Measurements from ENCODE around the gene ZNF804B. TPM values are rescaled to one million over a fixed set of nuclear protein-coding genes. Genes with fewer than 3 reads are reported as not detected.

The ZNF804B gene
- total and polyA plus RNA-seq, 2 donors from 2014 or later, result 0.19 TPM; not detected in 1

GRCh38 chr7:89064831-89065230, 305.3 kb downstream of the ZNF804B start:
- Histone ChIP-seq H3K27me3 (ENCODE audit: control insufficient read depth, insufficient read depth, low read length) (no peaks in the 10 kb centered on the region), H3K36me3 (ENCODE audit: control insufficient read depth in 2 of 3, insufficient read depth in 3 of 3, low read length in 3 of 3) (no peaks in the 10 kb centered on the region), H3K9ac (ENCODE audit: low read length in 3 of 3) (no peak overlapping the region), H3K4me3 (ENCODE audit: low read length in 3 of 3) (no peak overlapping the region), H3K4me1 (ENCODE audit: control insufficient read depth in 2 of 3, insufficient read depth in 2 of 3, low read depth in 1 of 3, low read length in 3 of 3) (no peaks in the 10 kb centered on the region), H3K9me3 (ENCODE audit: control insufficient read depth in 2 of 3, insufficient read depth in 1 of 3, low read length in 3 of 3) (no peaks in the 10 kb centered on the region), H3K27ac (ENCODE audit: low read depth in 2 of 2, low read length in 2 of 2) (no peak overlapping the region)
- FAIRE-seq (no peak), DNase-seq (no peak)
- no peak for TF ChIP-seq CTCF (IDR thresholded peaks at IDR 0.05; ENCODE audit: borderline replicate concordance, extremely low read depth, insufficient read depth)
- intact Hi-C loops (cut with DNase I), result no loop called here

- DNase-seq, result no peak
- Histone ChIP-seq H3K27me3 (ENCODE audit: control insufficient read depth, insufficient read depth, low read length) (no peaks in the 10 kb centered on the region), H3K9me3 (ENCODE audit: control insufficient read depth in 2 of 3, insufficient read depth in 1 of 3, low read length in 3 of 3) (no peaks in the 10 kb centered on the region), H3K9ac (ENCODE audit: low read length in 3 of 3) (no peak overlapping the region), H3K36me3 (ENCODE audit: control insufficient read depth in 2 of 3, insufficient read depth in 3 of 3, low read length in 3 of 3) (no peaks in the 10 kb centered on the region), H3K4me3 (ENCODE audit: low read length in 3 of 3) (no peak overlapping the region), H3K4me1 (ENCODE audit: control insufficient read depth in 2 of 3, insufficient read depth in 2 of 3, low read depth in 1 of 3, low read length in 3 of 3) (no peaks in the 10 kb centered on the region), H3K27ac (ENCODE audit: low read depth in 2 of 2, low read length in 2 of 2) (no peak overlapping the region)
- FAIRE-seq, result no peak
- intact Hi-C loops (cut with DNase I), result no loop called here
- no peak for TF ChIP-seq CTCF (IDR thresholded peaks at IDR 0.05; ENCODE audit: borderline replicate concordance, extremely low read depth, insufficient read depth)
Measured at GRCh38 chr7:89067048-89067447, 307.5 kb downstream of the ZNF804B start.

GRCh38 chr7:89072081-89072480, 312.6 kb downstream of the ZNF804B start:
- intact Hi-C loops (cut with DNase I), result no loop called here
- H3K4me3 ChIP-seq (ENCODE audit: low read length in 3 of 3), result no peak overlapping the region
- H3K9me3 ChIP-seq (ENCODE audit: control insufficient read depth in 2 of 3, insufficient read depth in 1 of 3, low read length in 3 of 3), result no peaks in the 10 kb centered on the region
- DNase-seq (peak in 1 of 5 donors; percentile 0), FAIRE-seq (no peak)
- no peak overlapping the region for H3K9ac ChIP-seq (ENCODE audit: low read length in 3 of 3)
- no peaks in the 10 kb centered on the region for H3K4me1 ChIP-seq (ENCODE audit: control insufficient read depth in 2 of 3, insufficient read depth in 2 of 3, low read depth in 1 of 3, low read length in 3 of 3)
- H3K27ac ChIP-seq (ENCODE audit: low read depth in 2 of 2, low read length in 2 of 2), result no peak overlapping the region
- no peaks in the 10 kb centered on the region for H3K27me3 ChIP-seq (ENCODE audit: control insufficient read depth, insufficient read depth, low read length)
- no peaks in the 10 kb centered on the region for H3K36me3 ChIP-seq (ENCODE audit: control insufficient read depth in 2 of 3, insufficient read depth in 3 of 3, low read length in 3 of 3)
- no peak for TF ChIP-seq CTCF (IDR thresholded peaks at IDR 0.05; ENCODE audit: borderline replicate concordance, extremely low read depth, insufficient read depth)

- no peak overlapping the region for H3K27ac ChIP-seq (ENCODE audit: low read depth in 2 of 2, low read length in 2 of 2)
- no peak for TF ChIP-seq CTCF (IDR thresholded peaks at IDR 0.05; ENCODE audit: borderline replicate concordance, extremely low read depth, insufficient read depth)
- no peak for FAIRE-seq
- no peaks in the 10 kb centered on the region for H3K9me3 ChIP-seq (ENCODE audit: control insufficient read depth in 2 of 3, insufficient read depth in 1 of 3, low read length in 3 of 3)
- no peak overlapping the region for H3K4me3 ChIP-seq (ENCODE audit: low read length in 3 of 3)
- intact Hi-C loops (cut with DNase I), result no loop called here
- no peak overlapping the region for H3K9ac ChIP-seq (ENCODE audit: low read length in 3 of 3)
- no peaks in the 10 kb centered on the region for H3K4me1 ChIP-seq (ENCODE audit: control insufficient read depth in 2 of 3, insufficient read depth in 2 of 3, low read depth in 1 of 3, low read length in 3 of 3)
- DNase-seq, result no peak
- H3K36me3 ChIP-seq (ENCODE audit: control insufficient read depth in 2 of 3, insufficient read depth in 3 of 3, low read length in 3 of 3), result no peaks in the 10 kb centered on the region
- no peaks in the 10 kb centered on the region for H3K27me3 ChIP-seq (ENCODE audit: control insufficient read depth, insufficient read depth, low read length)
Measured at GRCh38 chr7:89073776-89074175, 314.3 kb downstream of the ZNF804B start.
